Hepatocyte (in vitro differentiated cells): ENCODE measurements around the gene ADAMTS13. TPM values are rescaled to one million over a fixed set of nuclear protein-coding genes. Genes with fewer than 3 reads are reported as not detected.

Experiments used
- DNase-seq: peaks from one replicate; pipeline ENCODE4 v3.0.0-alpha.2; 2016; ENCODE audit warnings: low spot score
- H2AFZ ChIP-seq: fragments of 200-600 bp; sonication (generic); 2 replicates; pipeline ENCODE4 v1.6.0; 2016; ENCODE audit warnings: antibody characterized with exemption, mild to moderate bottlenecking
- H3K27ac ChIP-seq: fragments of 200-600 bp; sonication (generic); 2 replicates; pipeline ENCODE4 v1.5.1; 2016; ENCODE audit warnings: mild to moderate bottlenecking
- H3K27me3 ChIP-seq: fragments of 200-600 bp; sonication (generic); 2 replicates; pipeline ENCODE4 v1.6.1; 2016
- H3K36me3 ChIP-seq: fragments of 200-600 bp; sonication (generic); replicated peaks from 2 replicates; pipeline ENCODE4 v1.5.1; 2016; ENCODE audit warnings: low read depth; ENCODE audit not compliant: insufficient read depth
- H3K4me1 ChIP-seq: fragments of 200-600 bp; sonication (generic); 2 replicates; pipeline ENCODE4 v1.5.1; 2016; ENCODE audit warnings: mild to moderate bottlenecking, moderate library complexity; ENCODE audit not compliant: insufficient read depth
- H3K4me2 ChIP-seq: fragments of 200-600 bp; sonication (generic); 2 replicates; pipeline ENCODE4 v1.6.0; 2016
- H3K4me3 ChIP-seq: fragments of 200-600 bp; sonication (generic); 2 replicates; pipeline ENCODE4 v1.5.1; 2016; ENCODE audit warnings: mild to moderate bottlenecking
- H3K79me2 ChIP-seq: fragments of 200-600 bp; sonication (generic); 2 replicates; pipeline ENCODE4 v1.6.0; 2017; ENCODE audit warnings: mild to moderate bottlenecking
- H3K9me2 ChIP-seq: fragments of 200-600 bp; sonication (generic); replicated peaks from 2 replicates; pipeline ENCODE4 v1.6.0; 2017; ENCODE audit warnings: mild to moderate bottlenecking; ENCODE audit not compliant: insufficient read depth
- H3K9me3 ChIP-seq: fragments of 200-600 bp; sonication (generic); 2 replicates; pipeline ENCODE4 v1.5.1; 2016; ENCODE audit warnings: low read depth, mild to moderate bottlenecking
- H4K20me1 ChIP-seq: fragments of 200-600 bp; sonication (generic); 2 replicates; pipeline ENCODE4 v1.6.0; 2016; ENCODE audit warnings: mild to moderate bottlenecking; ENCODE audit not compliant: insufficient read depth, poor library complexity, severe bottlenecking
- CTCF ChIP-seq: fragments of 200-600 bp; sonication (generic); IDR thresholded peaks from 2 replicates; pipeline ENCODE4 v1.5.1; 2016; ENCODE audit warnings: antibody characterized with exemption, mild to moderate bottlenecking; ENCODE audit not compliant: poor library complexity
- EZH2 ChIP-seq: fragments of 200-600 bp; sonication (generic); IDR thresholded peaks from 2 replicates; pipeline ENCODE4 v1.6.1; 2016; ENCODE audit warnings: antibody characterized with exemption, mild to moderate bottlenecking, borderline replicate concordance
- EZH2phosphoT487 ChIP-seq: fragments of 200-600 bp; sonication (generic); IDR thresholded peaks from one replicate; pipeline ENCODE4 v1.6.1; 2018; ENCODE audit warnings: antibody characterized with exemption, mild to moderate bottlenecking, low read depth, moderate library complexity; ENCODE audit not compliant: unreplicated experiment, severe bottlenecking
- WGBS: methylation state at CpG from one replicate; pipeline ENCODE4 v1.1.6; 2016; ENCODE audit warnings: low lambda C conversion rate; ENCODE audit errors: missing lambda C conversion rate; 5-methylcytosine and 5-hydroxymethylcytosine counted together
- polyA plus RNA-seq: library from polyadenylated mRNA; unstranded; fragments of >200 nt; fragmentation: Nextera tagmentation; extraction: Ambion mirVana; gene quantifications from 2 replicates; pipeline ENCODE4 v1.2.1, GENCODE V29; 2016
- total RNA-seq: library from RNA; depleted of rRNA; stranded (reverse); fragments of >200 nt; gene quantifications from 2 replicates; pipeline ENCODE4 v1.2.3, GENCODE V29; 2014

ADAMTS13 gene
- total and polyA plus RNA-seq, 2 experiments from 2014 or later = 6.5 to 6.8 TPM

GRCh38 chr9:133484671-133485437 is 62.7 kb downstream of the ADAMTS13 start:
- no peaks in the 10 kb centered on the region for H3K9me3 ChIP-seq
- DNase-seq = no peak
- no peak overlapping the region for H2AFZ ChIP-seq
- H3K27me3 ChIP-seq = peaks cover 4% of the 10 kb centered on the region
- 76% methylated on average over 18 of the region's 22 CpGs for WGBS
- no peaks in the 10 kb centered on the region for H3K79me2 ChIP-seq
- H3K4me1 ChIP-seq = peaks cover 3% of the 10 kb centered on the region
- no peaks in the 10 kb centered on the region for H4K20me1 ChIP-seq
- H3K27ac ChIP-seq = no peak overlapping the region
- TF ChIP-seq CTCF (no peak), EZH2phosphoT487 (no peak), EZH2 (no peak)
- no peaks in the 10 kb centered on the region for H3K9me2 ChIP-seq
- H3K36me3 ChIP-seq = no peaks in the 10 kb centered on the region
- no peak overlapping the region for H3K4me2 ChIP-seq
- no peak overlapping the region for H3K4me3 ChIP-seq

GRCh38 chr9:133485531-133486260 is 63.5 kb downstream of the ADAMTS13 start:
- no peak for DNase-seq
- 85% methylated on average over 25 of the region's 25 CpGs for WGBS
- peaks cover 2% of the 10 kb centered on the region for H3K27me3 ChIP-seq
- TF ChIP-seq EZH2phosphoT487 (no peak), EZH2 (no peak), CTCF (no peak)
- no peak overlapping the region for H3K4me3 ChIP-seq
- no peak overlapping the region for H2AFZ ChIP-seq
- no peak overlapping the region for H3K27ac ChIP-seq
- H3K4me1 ChIP-seq = peaks cover 3% of the 10 kb centered on the region
- no peaks in the 10 kb centered on the region for H3K36me3 ChIP-seq
- H4K20me1 ChIP-seq = no peaks in the 10 kb centered on the region
- no peaks in the 10 kb centered on the region for H3K9me3 ChIP-seq
- H3K9me2 ChIP-seq = no peaks in the 10 kb centered on the region
- H3K4me2 ChIP-seq = no peak overlapping the region
- no peaks in the 10 kb centered on the region for H3K79me2 ChIP-seq

DNA sequence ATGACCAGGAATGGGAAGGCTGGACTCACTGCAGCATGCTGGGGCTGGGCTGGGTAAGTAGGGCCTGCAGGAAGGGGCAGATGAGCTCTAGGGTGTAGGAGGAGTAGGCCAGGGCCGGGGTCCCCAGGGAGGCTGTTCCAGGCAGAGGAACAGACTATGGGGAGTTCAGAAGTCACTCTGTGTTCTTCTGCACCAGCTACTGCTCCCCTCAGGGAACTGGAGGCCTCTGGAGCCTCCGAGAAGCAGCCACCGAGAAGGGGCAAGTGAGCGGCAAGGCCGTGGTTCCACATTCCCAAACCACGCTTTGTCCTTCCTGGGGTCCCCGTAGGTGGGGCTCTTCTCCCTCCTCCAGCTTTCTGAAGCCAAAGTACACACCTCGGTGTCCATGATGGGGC is 65.2 kb downstream of the ADAMTS13 start:
- Histone ChIP-seq H3K4me2 (no peak overlapping the region), H3K9me3 (no peaks in the 10 kb centered on the region), H2AFZ (no peak overlapping the region), H3K36me3 (no peaks in the 10 kb centered on the region), H3K27ac (no peak overlapping the region), H3K9me2 (no peaks in the 10 kb centered on the region), H4K20me1 (no peaks in the 10 kb centered on the region), H3K79me2 (no peaks in the 10 kb centered on the region), H3K27me3 (no peaks in the 10 kb centered on the region), H3K4me3 (no peak overlapping the region), H3K4me1 (peaks cover 7% of the 10 kb centered on the region)
- WGBS = 92% methylated on average over 8 of the region's 8 CpGs
- no peak for DNase-seq
- TF ChIP-seq EZH2 = no peak
- TF ChIP-seq EZH2phosphoT487 = no peak
- TF ChIP-seq CTCF = no peak
